OCI-LY3 (cell line): ENCODE measurements around the gene MAGI1.

Experiments used
- H2AFZ ChIP-seq: fragments of 200-600, 300-600 bp; shearing (Covaris generic); 2 replicates; pipeline ENCODE4 v1.6.0; 2014; ENCODE audit warnings: antibody characterized with exemption, low read depth, low read length
- H3K27ac ChIP-seq: fragments of 200-600, 300-600 bp; sonication (generic); 2 replicates; pipeline ENCODE4 v1.5.1; 2014; ENCODE audit warnings: mild to moderate bottlenecking, low read length, moderate library complexity, mixed read lengths
- H3K27me3 ChIP-seq: fragments of 200-600, 300-600 bp; sonication (generic); 2 replicates; pipeline ENCODE4 v1.6.1; 2014; ENCODE audit warnings: low read depth, low read length, mixed read lengths
- H3K36me3 ChIP-seq: fragments of 200-600, 300-600 bp; sonication (generic); replicated peaks from 2 replicates; pipeline ENCODE3; 2014; ENCODE audit warnings: low read depth, low read length, mixed read lengths
- H3K4me1 ChIP-seq: fragments of 300-600, 200-600 bp; sonication (generic); 2 replicates; pipeline ENCODE4 v1.6.1; 2014; ENCODE audit warnings: low read length, mixed read lengths
- H3K4me2 ChIP-seq: fragments of 200-600, 300-600 bp; sonication (generic); 2 replicates; pipeline ENCODE4 v1.6.1; 2014; ENCODE audit warnings: low read length, mixed read lengths
- H3K4me3 ChIP-seq: fragments of 300-600, 200-600 bp; sonication (generic); 2 replicates; pipeline ENCODE4 v1.5.1; 2014; ENCODE audit warnings: antibody characterized with exemption, mild to moderate bottlenecking, low read length, moderate library complexity
- H3K79me2 ChIP-seq: fragments of 300-600, 200-600 bp; shearing (Covaris generic); 2 replicates; pipeline ENCODE4 v1.6.1; 2014; ENCODE audit warnings: mild to moderate bottlenecking, low read length, mixed read lengths
- H3K9ac ChIP-seq: fragments of 300-600, 200-600 bp; shearing (Covaris generic); 2 replicates; pipeline ENCODE4 v1.6.0; 2014; ENCODE audit warnings: mild to moderate bottlenecking, low read length, moderate library complexity
- H3K9me3 ChIP-seq: fragments of 200-600, 300-600 bp; shearing (Covaris generic); 2 replicates; pipeline ENCODE4 v1.6.1; 2014; ENCODE audit warnings: low read length, mixed read lengths; ENCODE audit not compliant: insufficient read depth
- H4K20me1 ChIP-seq: fragments of 200-600, 300-600 bp; sonication (generic); 2 replicates; pipeline ENCODE4 v1.6.1; 2016; ENCODE audit warnings: low read length, mixed read lengths; ENCODE audit not compliant: insufficient read depth
- CTCF ChIP-seq: fragments of 200-600, 300-600 bp; sonication (generic); IDR thresholded peaks from 2 replicates; pipeline ENCODE4 v1.5.1; 2014; ENCODE audit warnings: antibody characterized with exemption, low read length, low read depth
- EZH2phosphoT487 ChIP-seq: fragments of 200-600 bp; shearing (Covaris generic); IDR thresholded peaks from 2 replicates; pipeline ENCODE4 v1.6.1; 2018; ENCODE audit warnings: antibody characterized with exemption, mixed run types, low read depth

MAGI1 gene

GRCh38 chr3:65593780-65594752 lies 444.7 kb downstream of the MAGI1 start:
- Histone ChIP-seq H3K79me2 (no peaks in the 10 kb centered on the region), H3K27me3 (peaks cover 7% of the 10 kb centered on the region; the same call in 1 of the 2 replicates), H3K4me1 (no peaks in the 10 kb centered on the region), H3K9ac (no peak overlapping the region), H3K9me3 (no peaks in the 10 kb centered on the region), H3K4me2 (no peak overlapping the region), H2AFZ (no peak overlapping the region), H3K27ac (no peak overlapping the region), H3K4me3 (no peak overlapping the region), H4K20me1 (no peaks in the 10 kb centered on the region), H3K36me3 (no peaks in the 10 kb centered on the region)
- TF ChIP-seq CTCF: no peak
- TF ChIP-seq EZH2phosphoT487: no peak

GRCh38 chr3:65591313-65591712 lies 447.4 kb downstream of the MAGI1 start:
- Histone ChIP-seq H3K9me3 (no peaks in the 10 kb centered on the region), H3K4me3 (no peak overlapping the region), H3K4me1 (no peaks in the 10 kb centered on the region), H3K9ac (no peak overlapping the region), H3K27ac (no peak overlapping the region), H3K79me2 (no peaks in the 10 kb centered on the region), H3K4me2 (no peak overlapping the region), H2AFZ (no peak overlapping the region), H4K20me1 (no peaks in the 10 kb centered on the region), H3K36me3 (no peaks in the 10 kb centered on the region), H3K27me3 (peaks cover 15% of the 10 kb centered on the region; the same call in 1 of the 2 replicates)
- TF ChIP-seq CTCF (no peak), EZH2phosphoT487 (no peak)

- Histone ChIP-seq H3K4me2 (no peak overlapping the region), H2AFZ (no peak overlapping the region), H3K27ac (no peak overlapping the region), H3K9ac (no peak overlapping the region), H3K36me3 (no peaks in the 10 kb centered on the region), H3K4me3 (no peak overlapping the region), H4K20me1 (no peaks in the 10 kb centered on the region), H3K27me3 (peaks cover 24% of the 10 kb centered on the region; the same call in 1 of the 2 replicates), H3K79me2 (no peaks in the 10 kb centered on the region), H3K9me3 (no peaks in the 10 kb centered on the region), H3K4me1 (no peaks in the 10 kb centered on the region)
- no peak for TF ChIP-seq EZH2phosphoT487
- no peak for TF ChIP-seq CTCF
These were observed 449.8 kb downstream of the MAGI1 start for GRCh38 chr3:65588884-65589283.

GRCh38 chr3:65587650-65588439 lies 450.9 kb downstream of the MAGI1 start:
- Histone ChIP-seq H3K4me3 (no peak overlapping the region), H3K27ac (no peak overlapping the region), H3K36me3 (no peaks in the 10 kb centered on the region), H3K79me2 (no peaks in the 10 kb centered on the region), H3K9me3 (no peaks in the 10 kb centered on the region), H2AFZ (no peak overlapping the region), H3K4me2 (no peak overlapping the region), H3K9ac (no peak overlapping the region), H4K20me1 (no peaks in the 10 kb centered on the region), H3K4me1 (no peaks in the 10 kb centered on the region), H3K27me3 (peaks cover 24% of the 10 kb centered on the region; the same call in 1 of the 2 replicates)
- no peak for TF ChIP-seq CTCF
- no peak for TF ChIP-seq EZH2phosphoT487
